ENCODE results near the gene B4GALT4. TPM values are rescaled to one million over a fixed set of nuclear protein-coding genes. Genes with fewer than 3 reads are reported as not detected.
A peak's percentile ranks its signal among the peaks of the same experiment; 100 is the strongest.

B4GALT4 gene
- total RNA-seq, 1 experiment from 2014 or later = 46.5 TPM

DNA sequence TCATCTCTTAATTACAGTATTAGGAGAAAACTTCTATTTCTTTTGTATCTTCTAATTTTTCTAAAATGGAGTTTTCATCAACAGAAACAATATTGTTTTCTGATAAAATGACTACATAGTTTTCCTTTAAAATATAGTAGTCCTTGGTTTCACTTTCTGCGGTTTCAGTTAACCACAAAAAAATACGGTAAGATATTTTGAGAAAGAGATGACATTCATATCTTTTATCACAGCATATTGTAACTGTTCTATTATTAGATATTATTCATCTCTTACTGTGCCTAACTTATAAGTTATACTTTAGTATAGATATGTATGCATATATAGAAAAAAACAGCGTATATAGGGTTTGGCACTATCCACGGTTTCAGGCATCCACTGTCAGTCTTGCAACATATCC is 2.3 kb downstream of the B4GALT4 start:
- Histone ChIP-seq H3K27me3 (ENCODE audit: insufficient read depth, low read length) (no peaks in the 10 kb centered on the region), H3K79me2 (ENCODE audit: insufficient read depth, low read length) (peaks cover 17% of the 10 kb centered on the region), H3K23ac (ENCODE audit: insufficient read length, low read depth, low read length) (no peak overlapping the region), H2BK15ac (ENCODE audit: low read depth, low read length) (no peak overlapping the region), H2BK20ac (ENCODE audit: low read depth, low read length, poor library complexity, severe bottlenecking) (no peak overlapping the region), H3K9ac (ENCODE audit: extremely low read depth, insufficient read length, low read length) (no peak overlapping the region), H2AFZ (ENCODE audit: low read length) (no peak overlapping the region), H4K20me1 (ENCODE audit: control insufficient read depth, insufficient read depth, insufficient read length) (no peaks in the 10 kb centered on the region), H3K4me2 (ENCODE audit: insufficient read depth, insufficient read length, low read length) (no peak overlapping the region), H3K27ac (ENCODE audit: insufficient read length, low read depth, low read length) (no peak overlapping the region), H2BK5ac (ENCODE audit: insufficient read length, low read length) (no peak overlapping the region), H3K4me1 (ENCODE audit: insufficient read depth, low read length) (no peaks in the 10 kb centered on the region), H3K14ac (ENCODE audit: insufficient read depth, low read length) (no peak overlapping the region), H3K23me2 (ENCODE audit: insufficient read length, low read depth, low read length, poor library complexity, severe bottlenecking) (peaks cover 8% of the 10 kb centered on the region), H2AK5ac (ENCODE audit: insufficient read length, low read length) (no peak overlapping the region), H2BK120ac (ENCODE audit: low read depth, low read length, poor library complexity, severe bottlenecking) (no peak overlapping the region), H3K18ac (ENCODE audit: insufficient read length, low read depth, low read length) (no peak overlapping the region), H3K56ac (ENCODE audit: insufficient read length, low read depth, low read length) (no peak overlapping the region), H2BK12ac (ENCODE audit: insufficient read length, low read depth, low read length) (no peak overlapping the region), H3K9me3 (ENCODE audit: control insufficient read depth, low read depth, low read length) (no peaks in the 10 kb centered on the region), H3T11ph (ENCODE audit: low read length) (no peak overlapping the region), H3K4ac (ENCODE audit: low read depth, low read length) (no peak overlapping the region), H4K91ac (ENCODE audit: insufficient read length, low read depth, low read length) (no peak overlapping the region), H4K8ac (replicated peaks; ENCODE audit: insufficient read length, low read depth, low read length) (no peak overlapping the region), H3K79me1 (ENCODE audit: insufficient read depth, low read depth, low read length, poor library complexity, severe bottlenecking) (no peaks in the 10 kb centered on the region), H4K5ac (ENCODE audit: insufficient read length, low read depth, low read length) (no peak overlapping the region)
- Mint-ChIP-seq H3K4me3 (peak overlapping the region in 1 of 2 experiments; percentile 51; a peak in 1 of 5 replicates), H3K9me3 (peaks cover 4 to 5% of the 10 kb centered on the region in 2 experiments), H3K27ac (no peak overlapping the region), H3K27me3 (ENCODE audit: low read depth) (no peaks in the 10 kb centered on the region; the same call in 1 of the 2 replicates), H3K36me3 (ENCODE audit: insufficient read depth in 1 of 3, low read depth in 3 of 3) (peaks cover 13 to 42% (median 38%) of the 10 kb centered on the region in 3 experiments; a peak in 6 of 7 replicates), H3K4me1 (peaks cover 12 to 13% of the 10 kb centered on the region in 2 experiments)
- TF ChIP-seq, protein P1, sequence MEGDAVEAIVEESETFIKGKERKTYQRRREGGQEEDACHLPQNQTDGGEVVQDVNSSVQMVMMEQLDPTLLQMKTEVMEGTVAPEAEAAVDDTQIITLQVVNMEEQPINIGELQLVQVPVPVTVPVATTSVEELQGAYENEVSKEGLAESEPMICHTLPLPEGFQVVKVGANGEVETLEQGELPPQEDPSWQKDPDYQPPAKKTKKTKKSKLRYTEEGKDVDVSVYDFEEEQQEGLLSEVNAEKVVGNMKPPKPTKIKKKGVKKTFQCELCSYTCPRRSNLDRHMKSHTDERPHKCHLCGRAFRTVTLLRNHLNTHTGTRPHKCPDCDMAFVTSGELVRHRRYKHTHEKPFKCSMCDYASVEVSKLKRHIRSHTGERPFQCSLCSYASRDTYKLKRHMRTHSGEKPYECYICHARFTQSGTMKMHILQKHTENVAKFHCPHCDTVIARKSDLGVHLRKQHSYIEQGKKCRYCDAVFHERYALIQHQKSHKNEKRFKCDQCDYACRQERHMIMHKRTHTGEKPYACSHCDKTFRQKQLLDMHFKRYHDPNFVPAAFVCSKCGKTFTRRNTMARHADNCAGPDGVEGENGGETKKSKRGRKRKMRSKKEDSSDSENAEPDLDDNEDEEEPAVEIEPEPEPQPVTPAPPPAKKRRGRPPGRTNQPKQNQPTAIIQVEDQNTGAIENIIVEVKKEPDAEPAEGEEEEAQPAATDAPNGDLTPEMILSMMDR (conservative IDR thresholded peaks at IDR 0.05) = no peak
- no CpG with 5 or more reads among the region's 4 CpGs for WGBS (ENCODE audit: extremely low coverage, insufficient read length, low lambda C conversion rate)
- DNase-seq = no peak
